GM18511 (cell line): ENCODE measurements around the gene KRTAP10-1.
"Not testable (repeated sequence)": the region's sequence is repeated elsewhere in the genome, so short reads cannot be mapped to it uniquely, and the experiment has no call there.

ENCODE experiments used
- ATAC-seq: cut with Tn5 transposase; IDR thresholded peaks from one replicate; pipeline ENCODE4 v1.9.1; 2021; ENCODE audit warnings: mild to moderate bottlenecking, moderate library complexity; ENCODE audit not compliant: unreplicated experiment

KRTAP10-1 gene

DNA sequence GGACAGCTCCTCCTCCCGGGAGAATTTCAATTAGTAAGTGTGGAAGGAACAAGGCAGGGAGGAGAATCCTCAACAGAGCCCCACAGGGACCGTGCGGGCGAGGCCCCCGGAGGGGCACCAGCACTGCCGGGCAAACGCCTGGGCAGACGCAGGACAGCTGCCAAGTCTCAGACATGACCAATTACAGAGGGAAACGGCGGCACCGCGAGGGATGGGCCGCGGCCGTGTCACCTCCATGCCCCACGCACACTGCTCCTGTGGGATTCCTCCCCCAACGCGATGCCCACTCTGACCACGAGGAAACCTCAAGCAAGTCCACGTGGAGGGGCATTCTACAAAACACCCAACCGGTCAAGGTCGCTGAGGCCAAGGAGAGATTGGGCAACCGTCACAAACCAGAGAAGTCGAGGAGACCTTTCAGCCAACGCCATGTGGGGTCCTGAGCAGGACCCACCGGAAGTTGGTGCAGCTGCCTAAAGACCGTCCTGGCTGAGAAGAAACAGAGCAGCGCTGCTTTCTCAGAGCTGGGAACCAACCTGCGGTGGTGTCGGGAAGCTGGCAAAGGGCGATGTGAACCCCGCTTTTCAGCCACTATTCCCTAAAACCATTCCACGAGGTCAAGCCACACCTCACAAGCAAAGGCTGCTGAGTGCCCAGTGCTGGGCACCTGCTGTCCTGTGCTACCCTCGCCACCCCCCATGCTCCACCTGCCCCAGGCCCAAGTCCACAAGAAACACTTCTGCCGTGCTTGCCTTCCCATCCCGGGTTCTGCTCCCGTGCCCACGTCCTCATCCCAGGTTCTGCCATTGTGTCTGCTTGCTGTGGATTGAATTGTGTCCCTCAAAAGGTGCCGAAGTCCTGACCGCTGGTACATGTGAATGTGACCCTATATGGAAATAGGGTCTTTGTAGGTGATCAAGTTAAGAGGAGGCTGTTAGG lies 32.1 kb upstream of the KRTAP10-1 start:
- no peak for ATAC-seq

GRCh38 chr21:44571296-44571695 lies 31.3 kb upstream of the KRTAP10-1 start:
- no peak for ATAC-seq

- ATAC-seq, result no peak
Observed at GRCh38 chr21:44569861-44570517, 30.0 kb upstream of the KRTAP10-1 start.

DNA sequence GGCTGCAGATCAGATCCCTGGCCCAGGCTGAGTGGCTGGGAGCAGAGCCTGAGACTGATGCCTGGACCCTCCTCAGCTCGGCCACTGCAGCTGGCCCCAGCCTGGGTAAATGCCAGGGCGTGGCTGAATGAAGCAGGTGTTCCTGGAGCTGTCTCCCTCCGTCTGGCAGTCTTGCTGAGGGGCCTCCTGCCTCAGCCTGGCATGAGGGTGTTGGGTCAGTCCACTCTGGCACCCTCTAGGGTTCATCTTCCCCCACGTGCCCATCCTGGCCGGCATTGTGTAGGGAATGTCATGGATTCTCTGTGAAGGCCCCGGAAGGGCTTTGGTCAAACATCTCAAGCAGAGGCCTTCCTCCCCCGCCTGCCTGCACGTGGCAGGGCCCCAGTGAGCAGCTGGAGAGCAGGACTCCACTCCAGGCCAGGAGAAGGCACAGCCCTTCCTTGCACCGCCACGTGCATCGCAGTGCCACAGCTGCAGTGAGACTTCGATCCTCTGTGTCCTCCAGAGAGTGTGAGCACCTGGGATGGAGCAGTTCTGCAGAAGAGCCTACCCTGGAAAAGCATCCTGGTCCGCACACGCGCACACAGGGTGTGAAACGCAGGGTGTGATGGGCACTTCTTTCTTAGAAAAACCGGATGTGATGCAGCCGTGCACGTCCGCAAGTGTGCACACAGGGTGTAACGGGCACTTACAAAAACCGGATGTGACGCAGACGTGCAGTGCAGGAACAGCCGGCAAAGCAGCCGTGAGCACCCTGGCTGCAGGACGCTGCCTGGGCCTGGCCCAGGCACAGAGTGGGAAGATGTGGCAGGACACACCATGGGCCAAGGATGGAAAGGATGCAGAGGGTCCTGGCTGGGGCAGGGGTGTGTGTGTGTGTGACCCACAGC lies 28.9 kb upstream of the KRTAP10-1 start:
- ATAC-seq, result no peak

DNA sequence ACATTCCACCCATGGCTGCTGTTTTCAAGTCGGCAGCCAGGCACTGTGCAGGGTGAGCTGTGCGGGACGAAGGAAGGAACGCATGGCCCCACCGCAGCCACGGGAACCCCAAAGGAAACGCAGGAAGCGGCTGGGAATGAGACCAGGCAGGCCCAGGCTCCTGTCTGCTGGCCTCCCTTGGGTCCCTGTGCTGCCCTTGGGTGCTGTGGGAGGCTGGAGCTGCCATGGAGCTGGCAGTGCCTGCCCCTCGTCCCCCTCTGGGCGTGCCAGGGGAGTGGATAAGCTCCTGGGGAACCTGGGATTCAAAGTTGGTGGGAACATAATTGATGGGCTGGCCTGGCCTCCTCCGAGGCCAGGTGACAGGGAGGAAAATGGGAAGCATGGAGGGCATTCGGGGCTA lies 28.3 kb upstream of the KRTAP10-1 start:
- ATAC-seq, result no peak

DNA sequence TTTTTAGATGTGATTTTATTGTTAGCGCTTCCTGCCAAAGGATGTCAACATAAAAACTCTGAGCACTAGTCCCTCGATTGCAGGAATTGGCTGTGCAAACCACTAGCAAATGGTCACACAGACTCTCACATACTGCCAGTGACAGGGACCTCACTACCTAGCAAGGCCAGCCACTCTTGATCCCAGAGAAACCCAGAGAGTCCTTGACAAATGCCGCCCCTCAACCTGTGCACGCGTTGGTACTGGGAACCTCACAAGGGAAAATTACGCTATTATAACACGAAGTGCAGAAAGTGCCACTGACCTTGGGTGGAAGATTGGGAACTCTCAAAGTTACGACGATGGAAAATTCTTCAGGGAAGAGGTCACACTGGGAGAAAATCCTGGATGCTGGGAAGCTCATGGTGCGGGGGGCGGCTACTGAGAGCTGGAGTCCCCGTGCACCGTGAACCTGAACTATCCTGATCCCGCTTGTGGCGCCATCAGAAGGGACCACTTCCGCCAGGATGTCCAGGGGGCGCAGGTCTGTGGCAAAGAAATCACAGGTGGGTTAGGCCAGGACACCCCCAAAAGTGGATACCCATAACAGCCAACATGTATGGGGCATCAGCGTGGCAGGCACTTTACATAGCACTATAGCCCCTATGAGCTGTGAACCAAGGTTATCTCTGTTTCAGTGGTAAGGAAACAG lies 27.6 kb upstream of the KRTAP10-1 start:
- no peak for ATAC-seq

DNA sequence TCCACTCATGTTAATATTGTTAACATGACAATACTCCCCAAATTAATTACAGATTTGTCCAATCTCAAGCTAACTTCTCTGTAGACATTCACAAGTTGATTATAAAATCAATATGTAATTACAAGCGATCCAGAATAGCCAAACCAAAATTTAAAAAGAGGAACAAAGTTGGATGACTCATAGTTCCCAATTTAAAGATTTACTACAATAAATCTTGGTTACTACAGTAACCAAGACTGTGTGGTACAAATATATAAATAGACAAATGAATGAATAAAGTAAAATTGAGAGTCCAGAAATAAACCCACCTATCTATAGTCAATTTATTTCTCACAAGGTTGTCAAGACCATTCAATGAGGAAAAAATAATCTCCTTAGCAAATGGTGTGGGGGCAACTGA lies 26.4 kb upstream of the KRTAP10-1 start:
- ATAC-seq, result no peak

DNA sequence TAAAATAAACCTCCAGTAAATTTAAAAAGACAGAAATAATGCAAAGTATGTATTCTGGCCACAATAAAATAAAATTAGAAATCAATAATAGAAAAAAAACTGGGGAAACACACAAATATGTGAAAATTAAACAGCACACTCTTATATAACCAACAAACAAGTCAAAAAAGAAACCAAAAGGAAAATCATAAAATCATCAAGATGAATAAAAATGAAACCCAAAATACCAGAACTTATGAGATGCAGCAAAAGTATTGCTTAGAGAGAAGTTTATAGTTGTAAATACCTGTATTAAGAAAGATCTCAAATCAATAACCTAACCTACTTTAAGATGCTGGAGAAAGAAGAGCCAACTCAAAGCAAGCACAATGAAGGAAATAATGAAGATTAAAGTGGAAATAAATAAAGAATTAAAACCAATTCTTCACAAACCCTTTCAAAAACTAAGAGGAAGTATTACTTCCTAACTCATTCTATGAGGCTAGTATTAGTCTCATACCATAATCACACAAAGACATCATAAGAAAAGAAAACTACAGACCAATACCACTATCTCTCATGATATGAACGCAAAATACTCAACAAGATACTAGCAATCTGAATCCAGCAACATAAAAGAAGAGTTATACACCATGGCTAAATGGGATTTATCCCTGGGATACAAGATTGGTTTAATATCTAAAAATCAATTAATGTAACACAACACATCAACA lies 25.0 kb upstream of the KRTAP10-1 start:
- ATAC-seq, result no peak

- ATAC-seq, result no peak
Observed at GRCh38 chr21:44564099-44564498, 24.1 kb upstream of the KRTAP10-1 start.

GRCh38 chr21:44558695-44559094 lies 18.7 kb upstream of the KRTAP10-1 start, which contains the start of gene KRTAP10-3:
Gene KRTAP10-3 (minus strand): TSS chr21:44558795. CDS start chr21:44558715, 80 bp downstream.
- no peak for ATAC-seq

GRCh38 chr21:44558329-44558675 lies 18.3 kb upstream of the KRTAP10-1 start:
- ATAC-seq, result not testable (repeated sequence)

DNA sequence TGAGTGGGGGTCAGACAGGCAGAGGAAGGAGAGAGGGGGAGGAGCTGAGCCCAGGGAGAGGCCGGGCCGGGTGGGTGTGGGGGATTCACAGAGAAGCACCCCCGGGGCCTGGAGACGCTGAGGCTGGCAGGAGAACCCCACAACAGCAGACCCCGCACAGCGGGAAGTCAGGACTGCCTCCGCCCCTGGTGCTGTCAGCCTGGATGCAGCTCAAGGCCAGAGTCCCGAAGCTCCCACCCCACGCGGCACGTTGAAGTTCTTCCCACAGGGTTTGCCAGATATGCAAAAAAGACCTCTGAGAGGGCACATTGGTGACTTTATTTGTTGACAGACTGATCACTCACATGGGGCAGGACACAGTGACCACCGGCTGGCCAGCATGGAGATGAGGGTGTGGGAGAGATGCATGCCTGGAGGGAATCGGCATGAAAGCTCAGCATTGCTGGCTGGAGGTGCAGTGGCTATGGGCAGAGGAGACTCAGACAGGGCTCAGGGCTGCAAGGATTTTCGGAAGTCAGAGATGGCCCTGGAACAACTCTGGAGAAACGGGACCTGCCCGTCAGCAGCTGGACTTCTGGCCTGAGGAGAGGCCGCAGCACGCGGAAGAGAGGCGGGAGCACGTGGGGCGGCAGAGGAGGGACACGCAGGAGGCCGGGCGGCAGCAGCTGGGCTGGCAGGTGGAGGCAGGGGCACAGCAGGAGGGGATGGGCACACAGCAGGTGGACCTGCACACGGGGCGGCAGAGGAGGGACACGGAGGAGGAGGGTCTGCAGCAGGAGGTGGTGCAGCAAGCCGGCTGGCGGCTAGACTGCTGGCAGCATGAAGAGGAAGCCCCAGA lies 17.7 kb upstream of the KRTAP10-1 start:
- ATAC-seq, result no peak

DNA sequence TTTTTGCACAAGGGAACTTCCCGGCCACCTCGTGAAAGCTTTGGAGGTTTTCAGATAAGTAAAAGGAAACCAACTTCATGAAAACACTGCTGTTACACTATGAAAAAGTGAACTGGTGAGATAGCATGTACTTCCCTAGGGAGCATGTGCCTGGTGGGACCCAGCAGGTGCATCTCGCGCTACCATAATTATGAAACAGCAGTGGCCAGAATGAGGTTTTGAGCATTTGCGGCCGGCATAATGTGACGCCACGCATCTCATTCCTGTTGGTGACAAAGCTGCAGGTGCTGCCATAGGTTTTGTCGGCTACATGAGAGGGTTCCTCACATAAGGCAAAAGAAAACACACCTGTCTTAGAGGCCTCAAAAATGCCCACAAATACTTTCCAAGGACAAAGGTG lies 16.9 kb upstream of the KRTAP10-1 start:
- ATAC-seq, result no peak

- no peak for ATAC-seq
Observed at GRCh38 chr21:44555200-44555875, 15.3 kb upstream of the KRTAP10-1 start.

- no peak for ATAC-seq
Observed at GRCh38 chr21:44552681-44553080, 12.7 kb upstream of the KRTAP10-1 start.

- no peak for ATAC-seq
Observed at GRCh38 chr21:44552136-44552535, 12.1 kb upstream of the KRTAP10-1 start.

GRCh38 chr21:44551340-44551961 lies 11.5 kb upstream of the KRTAP10-1 start, which contains the start of gene KRTAP10-2:
Gene KRTAP10-2 (minus strand): TSS chr21:44551505. CDS start chr21:44551458, 47 bp downstream.
- no peak for ATAC-seq

DNA sequence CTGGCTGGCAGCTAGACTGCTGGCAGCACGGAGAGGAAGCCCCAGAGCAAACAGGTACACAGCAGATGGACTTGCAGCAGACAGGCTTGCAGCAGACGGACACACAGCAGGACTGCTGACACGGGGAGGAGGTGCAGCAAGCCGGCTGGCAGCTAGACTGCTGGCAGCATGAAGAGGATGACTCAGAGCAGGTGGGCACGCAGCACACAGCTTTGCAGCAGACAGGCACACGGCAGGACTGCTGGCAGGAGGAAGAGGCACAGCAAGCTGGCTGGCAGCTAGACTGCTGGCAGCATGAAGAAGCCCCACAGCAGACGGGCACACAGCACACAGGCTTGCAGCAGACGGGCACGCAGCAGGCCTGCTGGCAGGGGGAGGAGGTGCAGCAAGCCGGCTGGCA lies 10.8 kb upstream of the KRTAP10-1 start:
- ATAC-seq, result no peak
